ENCODE data around the gene QRFP. TPM values are rescaled to one million over a fixed set of nuclear protein-coding genes. Genes with fewer than 3 reads are reported as not detected.

The QRFP gene
- total RNA-seq, 4 donors from 2014 or later = not detected

GRCh38 chr9:130906735-130907416 is 10.3 kb upstream of the QRFP start:
- H3K27ac ChIP-seq (replicated peaks in 1 of 4) = no peak overlapping the region
- 83% methylated on average over 19 of the region's 21 CpGs for WGBS
- no peak overlapping the region for H3K4me3 ChIP-seq
- no peaks in the 10 kb centered on the region for H3K4me1 ChIP-seq
- DNase-seq (ENCODE audit: extremely low spot score) = no peak
- H3K27me3 ChIP-seq = peaks cover 0 to 40% (median 3%) of the 10 kb centered on the region in 4 donors
- intact Hi-C loops (cut with DNase I) = no loop called here
- TF ChIP-seq CTCF (IDR thresholded peaks at IDR 0.05) (no peak), POLR2A (IDR thresholded peaks at IDR 0.05; ENCODE audit: low read depth) (no peak), POLR2AphosphoS5 (IDR thresholded peaks at IDR 0.05) (no peak), EP300 (IDR thresholded peaks at IDR 0.05) (no peak)
- no peaks in the 10 kb centered on the region for H3K36me3 ChIP-seq
- H3K9me3 ChIP-seq = no peaks in the 10 kb centered on the region

- no peak overlapping the region for H3K4me3 ChIP-seq
- H3K9me3 ChIP-seq = no peaks in the 10 kb centered on the region
- peaks cover 0 to 48% (median 6%) of the 10 kb centered on the region in 4 donors for H3K27me3 ChIP-seq
- H3K4me1 ChIP-seq = no peaks in the 10 kb centered on the region
- no peak for DNase-seq (ENCODE audit: extremely low spot score)
- intact Hi-C loops (cut with DNase I) = no loop called here
- no peak overlapping the region for H3K27ac ChIP-seq (replicated peaks in 1 of 4)
- no peak for TF ChIP-seq POLR2A (IDR thresholded peaks at IDR 0.05; ENCODE audit: low read depth)
- TF ChIP-seq POLR2AphosphoS5 (IDR thresholded peaks at IDR 0.05) = no peak
- TF ChIP-seq EP300 (IDR thresholded peaks at IDR 0.05) = no peak
- 86% methylated on average over 21 of the region's 24 CpGs for WGBS
- no peaks in the 10 kb centered on the region for H3K36me3 ChIP-seq
Measured at GRCh38 chr9:130905902-130906734, 9.5 kb upstream of the QRFP start.

GRCh38 chr9:130905125-130905901 is 8.7 kb upstream of the QRFP start:
- H3K27me3 ChIP-seq = peaks cover 0 to 56% (median 9%) of the 10 kb centered on the region in 4 donors
- H3K4me1 ChIP-seq = no peaks in the 10 kb centered on the region
- H3K36me3 ChIP-seq = no peaks in the 10 kb centered on the region
- no peaks in the 10 kb centered on the region for H3K9me3 ChIP-seq
- TF ChIP-seq EP300 (IDR thresholded peaks at IDR 0.05) (no peak), POLR2AphosphoS5 (IDR thresholded peaks at IDR 0.05) (no peak), POLR2A (IDR thresholded peaks at IDR 0.05; ENCODE audit: low read depth) (no peak), CTCF (IDR thresholded peaks at IDR 0.05) (no peak)
- H3K4me3 ChIP-seq = no peak overlapping the region
- no peak overlapping the region for H3K27ac ChIP-seq (replicated peaks in 1 of 4)
- 91% methylated on average over 24 of the region's 24 CpGs for WGBS
- intact Hi-C loops (cut with DNase I) = no loop called here
- DNase-seq (ENCODE audit: extremely low spot score) = no peak

GRCh38 chr9:130904070-130905044 is 7.7 kb upstream of the QRFP start:
- H3K27me3 ChIP-seq = peaks cover 0 to 65% (median 9%) of the 10 kb centered on the region in 4 donors
- 90% methylated on average over 23 of the region's 48 CpGs for whole genome bisulfite sequencing
- peaks cover 0 to 3% (median 0%) of the 10 kb centered on the region in 4 donors for H3K4me1 ChIP-seq
- H3K9me3 ChIP-seq = no peaks in the 10 kb centered on the region
- TF ChIP-seq POLR2A (IDR thresholded peaks at IDR 0.05; ENCODE audit: low read depth) (no peak), POLR2AphosphoS5 (IDR thresholded peaks at IDR 0.05) (no peak), CTCF (IDR thresholded peaks at IDR 0.05) (no peak), EP300 (IDR thresholded peaks at IDR 0.05) (no peak)
- DNase-seq (ENCODE audit: extremely low spot score) = no peak
- intact Hi-C loops (cut with DNase I) = no loop called here
- no peak overlapping the region for H3K4me3 ChIP-seq
- no peak overlapping the region for H3K27ac ChIP-seq (replicated peaks in 1 of 4)
- no peaks in the 10 kb centered on the region for H3K36me3 ChIP-seq

Measured in esophagus muscularis mucosa (tissue), 4 donors.